ENCODE results near the gene TMOD3.
A peak's percentile ranks its signal among the peaks of the same experiment; 100 is the strongest.

Gene TMOD3

DNA sequence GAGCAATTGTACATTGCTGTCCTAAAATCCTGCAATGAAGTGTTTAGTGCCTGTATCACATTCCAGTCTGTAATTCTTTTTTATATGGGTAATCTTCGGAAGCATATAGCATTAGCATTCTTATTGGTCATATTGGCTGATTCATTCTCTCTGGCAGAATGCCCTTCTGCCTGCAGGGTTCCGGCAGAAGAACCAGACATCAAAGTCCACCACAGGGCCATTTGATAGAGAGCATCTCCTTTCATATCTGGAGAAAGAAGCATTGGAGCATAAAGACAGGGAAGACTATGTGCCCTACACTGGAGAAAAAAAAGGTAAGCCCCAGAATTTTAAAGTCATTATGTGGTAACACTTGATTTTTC is 39.6 kb downstream of the TMOD3 start:
- Histone ChIP-seq H3K4me3 (ENCODE audit: low read depth, low read length) (no peak overlapping the region), H3K4me1 (ENCODE audit: control insufficient read depth, insufficient read depth, low read length) (no peaks in the 10 kb centered on the region), H3K9me3 (ENCODE audit: control insufficient read depth, insufficient read depth, low read depth, low read length) (no peaks in the 10 kb centered on the region), H3K36me3 (ENCODE audit: control insufficient read depth in 2 of 2, insufficient read depth in 1 of 2, low read length in 2 of 2) (peaks cover 2 to 20% of the 10 kb centered on the region in 2 experiments; a peak in 2 of 3 replicates), H3K27ac (ENCODE audit: extremely low read depth, low read depth, low read length) (no peak overlapping the region)
- ChIA-PET CTCF (no interaction called here), POLR2A (no interaction called here)
- TF ChIP-seq ZNF112 (tag by site-specific recombination; IDR thresholded peaks at IDR 0.05) (no peak), ZNF658 (tag by site-specific recombination; IDR thresholded peaks at IDR 0.05) (no peak), ZNF248 (tag by site-specific recombination; IDR thresholded peaks at IDR 0.05) (no peak), TCF7L2 (IDR thresholded peaks at IDR 0.05; ENCODE audit: borderline replicate concordance, low read depth, low read length) (no peak), ZNF768 (tag by site-specific recombination; IDR thresholded peaks at IDR 0.05) (no peak)
- TF ChIP-seq, protein P1, sequence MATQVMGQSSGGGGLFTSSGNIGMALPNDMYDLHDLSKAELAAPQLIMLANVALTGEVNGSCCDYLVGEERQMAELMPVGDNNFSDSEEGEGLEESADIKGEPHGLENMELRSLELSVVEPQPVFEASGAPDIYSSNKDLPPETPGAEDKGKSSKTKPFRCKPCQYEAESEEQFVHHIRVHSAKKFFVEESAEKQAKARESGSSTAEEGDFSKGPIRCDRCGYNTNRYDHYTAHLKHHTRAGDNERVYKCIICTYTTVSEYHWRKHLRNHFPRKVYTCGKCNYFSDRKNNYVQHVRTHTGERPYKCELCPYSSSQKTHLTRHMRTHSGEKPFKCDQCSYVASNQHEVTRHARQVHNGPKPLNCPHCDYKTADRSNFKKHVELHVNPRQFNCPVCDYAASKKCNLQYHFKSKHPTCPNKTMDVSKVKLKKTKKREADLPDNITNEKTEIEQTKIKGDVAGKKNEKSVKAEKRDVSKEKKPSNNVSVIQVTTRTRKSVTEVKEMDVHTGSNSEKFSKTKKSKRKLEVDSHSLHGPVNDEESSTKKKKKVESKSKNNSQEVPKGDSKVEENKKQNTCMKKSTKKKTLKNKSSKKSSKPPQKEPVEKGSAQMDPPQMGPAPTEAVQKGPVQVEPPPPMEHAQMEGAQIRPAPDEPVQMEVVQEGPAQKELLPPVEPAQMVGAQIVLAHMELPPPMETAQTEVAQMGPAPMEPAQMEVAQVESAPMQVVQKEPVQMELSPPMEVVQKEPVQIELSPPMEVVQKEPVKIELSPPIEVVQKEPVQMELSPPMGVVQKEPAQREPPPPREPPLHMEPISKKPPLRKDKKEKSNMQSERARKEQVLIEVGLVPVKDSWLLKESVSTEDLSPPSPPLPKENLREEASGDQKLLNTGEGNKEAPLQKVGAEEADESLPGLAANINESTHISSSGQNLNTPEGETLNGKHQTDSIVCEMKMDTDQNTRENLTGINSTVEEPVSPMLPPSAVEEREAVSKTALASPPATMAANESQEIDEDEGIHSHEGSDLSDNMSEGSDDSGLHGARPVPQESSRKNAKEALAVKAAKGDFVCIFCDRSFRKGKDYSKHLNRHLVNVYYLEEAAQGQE (tag by site-specific recombination; IDR thresholded peaks at IDR 0.05) = no peak

DNA sequence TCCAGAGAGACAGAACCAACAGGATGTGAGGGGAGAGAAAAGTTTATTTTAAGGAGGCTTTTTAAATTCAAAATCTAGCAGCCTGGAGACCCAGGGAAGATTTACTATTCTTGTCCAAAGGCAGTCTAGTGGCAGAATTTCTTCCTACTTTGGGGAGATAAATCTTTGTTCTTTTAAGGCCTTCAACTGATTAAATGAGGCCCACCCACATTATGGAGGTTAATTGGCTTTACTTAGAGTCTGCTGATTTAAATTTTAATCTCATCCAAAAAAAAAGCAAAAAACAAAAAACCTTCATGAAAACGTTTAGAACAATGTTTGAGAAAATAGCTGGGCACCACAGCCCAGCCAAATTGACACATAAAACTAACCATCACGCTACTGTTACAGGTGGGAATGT is 41.3 kb downstream of the TMOD3 start:
- CTCF ChIA-PET = interaction anchor here (0.6 to 0.7 kb wide), 2 partner anchors 47 to 351 kb away, joined by 3 read pairs; no protein-coding TSS in a partner anchor
- Histone ChIP-seq H3K27ac (ENCODE audit: extremely low read depth, low read depth, low read length) (no peak overlapping the region), H3K36me3 (ENCODE audit: control insufficient read depth in 2 of 2, insufficient read depth in 1 of 2, low read length in 2 of 2) (peaks cover 0 to 16% of the 10 kb centered on the region in 2 experiments; a peak in 2 of 3 replicates), H3K4me3 (ENCODE audit: low read depth, low read length) (no peak overlapping the region), H3K4me1 (ENCODE audit: control insufficient read depth, insufficient read depth, low read length) (no peaks in the 10 kb centered on the region), H3K9me3 (ENCODE audit: control insufficient read depth, insufficient read depth, low read depth, low read length) (no peaks in the 10 kb centered on the region)
- TF ChIP-seq, protein P2, sequence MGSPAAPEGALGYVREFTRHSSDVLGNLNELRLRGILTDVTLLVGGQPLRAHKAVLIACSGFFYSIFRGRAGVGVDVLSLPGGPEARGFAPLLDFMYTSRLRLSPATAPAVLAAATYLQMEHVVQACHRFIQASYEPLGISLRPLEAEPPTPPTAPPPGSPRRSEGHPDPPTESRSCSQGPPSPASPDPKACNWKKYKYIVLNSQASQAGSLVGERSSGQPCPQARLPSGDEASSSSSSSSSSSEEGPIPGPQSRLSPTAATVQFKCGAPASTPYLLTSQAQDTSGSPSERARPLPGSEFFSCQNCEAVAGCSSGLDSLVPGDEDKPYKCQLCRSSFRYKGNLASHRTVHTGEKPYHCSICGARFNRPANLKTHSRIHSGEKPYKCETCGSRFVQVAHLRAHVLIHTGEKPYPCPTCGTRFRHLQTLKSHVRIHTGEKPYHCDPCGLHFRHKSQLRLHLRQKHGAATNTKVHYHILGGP (tag by site-specific recombination; IDR thresholded peaks at IDR 0.05) = no peak
- TF ChIP-seq HOXC10 (CRISPR knock-in tag; IDR thresholded peaks at IDR 0.05) = no peak
- TF ChIP-seq ZNF10 (tag by site-specific recombination; IDR thresholded peaks at IDR 0.05) = peak; percentile 96
- 0 out of 2 replicates have a peak, but pooled peaks have one; percentile 15 for TF ChIP-seq ZNF664 (tag by site-specific recombination; IDR thresholded peaks at IDR 0.05)
- no peak for TF ChIP-seq KLF9 (tag by site-specific recombination; IDR thresholded peaks at IDR 0.05; ENCODE audit: low read depth)
- no peak for TF ChIP-seq ZNF121 (tag by site-specific recombination; IDR thresholded peaks at IDR 0.05)
- no peak for TF ChIP-seq ZSCAN16 (tag by site-specific recombination; IDR thresholded peaks at IDR 0.05)
- no peak for TF ChIP-seq HOXA7 (CRISPR knock-in tag; IDR thresholded peaks at IDR 0.05; ENCODE audit: borderline replicate concordance)
- TF ChIP-seq, protein P3, sequence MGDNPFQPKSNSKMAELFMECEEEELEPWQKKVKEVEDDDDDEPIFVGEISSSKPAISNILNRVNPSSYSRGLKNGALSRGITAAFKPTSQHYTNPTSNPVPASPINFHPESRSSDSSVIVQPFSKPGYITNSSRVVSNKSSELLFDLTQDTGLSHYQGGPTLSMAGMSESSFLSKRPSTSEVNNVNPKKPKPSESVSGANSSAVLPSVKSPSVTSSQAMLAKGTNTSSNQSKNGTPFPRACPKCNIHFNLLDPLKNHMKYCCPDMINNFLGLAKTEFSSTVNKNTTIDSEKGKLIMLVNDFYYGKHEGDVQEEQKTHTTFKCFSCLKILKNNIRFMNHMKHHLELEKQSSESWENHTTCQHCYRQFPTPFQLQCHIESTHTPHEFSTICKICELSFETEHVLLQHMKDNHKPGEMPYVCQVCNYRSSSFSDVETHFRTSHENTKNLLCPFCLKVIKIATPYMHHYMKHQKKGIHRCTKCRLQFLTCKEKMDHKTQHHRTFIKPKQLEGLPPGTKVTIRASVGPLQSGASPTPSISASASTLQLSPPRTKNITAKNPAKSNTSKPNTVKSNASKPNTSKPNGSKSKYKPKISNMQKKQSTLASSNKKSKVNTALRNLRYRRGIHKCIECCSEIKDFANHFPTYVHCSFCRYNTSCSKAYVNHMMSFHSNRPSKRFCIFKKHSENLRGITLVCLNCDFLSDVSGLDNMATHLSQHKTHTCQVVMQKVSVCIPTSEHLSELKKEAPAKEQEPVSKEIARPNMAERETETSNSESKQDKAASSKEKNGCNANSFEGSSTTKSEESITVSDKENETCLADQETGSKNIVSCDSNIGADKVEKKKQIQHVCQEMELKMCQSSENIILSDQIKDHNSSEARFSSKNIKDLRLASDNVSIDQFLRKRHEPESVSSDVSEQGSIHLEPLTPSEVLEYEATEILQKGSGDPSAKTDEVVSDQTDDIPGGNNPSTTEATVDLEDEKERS (tag by site-specific recombination; IDR thresholded peaks at IDR 0.05) = no peak
- POLR2A ChIA-PET = no interaction called here

All from HEK293 (cell line).